Brain microvascular endothelial cell (primary cell): ENCODE results near the gene CUL2.

Experiments used
- DNase-seq: peaks from one replicate; pipeline ENCODE4 v3.0.0-alpha.2; 2020
- H3K27ac ChIP-seq: fragments of 250-450 bp; sonication (Bioruptor Pico); 2 replicates; pipeline ENCODE4 v1.5.1; 2020; ENCODE audit warnings: mild to moderate bottlenecking, moderate library complexity
- H3K27me3 ChIP-seq: fragments of 250-450 bp; sonication (Bioruptor Pico); replicated peaks from 2 replicates; pipeline ENCODE4 v1.5.1; 2020; ENCODE audit warnings: mild to moderate bottlenecking
- H3K36me3 ChIP-seq: fragments of 250-450 bp; sonication (Bioruptor Pico); replicated peaks from 2 replicates; pipeline ENCODE4 v1.5.1; 2020; ENCODE audit warnings: mild to moderate bottlenecking
- H3K4me3 ChIP-seq: 2 replicates; pipeline ENCODE4 v1.5.1; 2011; ENCODE audit warnings: low read depth, mild to moderate bottlenecking, control low read depth, low read length, moderate library complexity
- CTCF ChIP-seq: IDR thresholded peaks from 2 replicates; pipeline ENCODE4 v1.5.1; 2011; ENCODE audit warnings: low read depth, mild to moderate bottlenecking, moderate library complexity, low read length, control low read depth, inconsistent platforms; ENCODE audit errors: missing control alignments
- in situ Hi-C: cut with HindIII; loops from 2 replicates; pipeline ENCODE4 v1.10.0; 2017; ENCODE audit warnings: low sequenced_read_pairs, low pct_ligation_motif_present

The CUL2 gene

GRCh38 chr10:35027567-35027966 is 62.6 kb downstream of the CUL2 start:
- Histone ChIP-seq H3K4me3 (no peak overlapping the region), H3K27me3 (no peaks in the 10 kb centered on the region), H3K36me3 (peaks cover 19% of the 10 kb centered on the region), H3K27ac (no peak overlapping the region)
- DNase-seq = no peak
- peak; percentile 17 for TF ChIP-seq CTCF
- in situ Hi-C loops = no loop called here

- H3K27ac ChIP-seq = no peak overlapping the region
- no peaks in the 10 kb centered on the region for H3K27me3 ChIP-seq
- no peak for TF ChIP-seq CTCF
- in situ Hi-C loops = no loop called here
- DNase-seq = no peak
- H3K36me3 ChIP-seq = peaks cover 18% of the 10 kb centered on the region
- H3K4me3 ChIP-seq = no peak overlapping the region
These were observed 64.2 kb downstream of the CUL2 start for GRCh38 chr10:35025916-35026315.

GRCh38 chr10:35020481-35020880 is 69.7 kb downstream of the CUL2 start:
- Histone ChIP-seq H3K27ac (no peak overlapping the region), H3K27me3 (no peaks in the 10 kb centered on the region), H3K4me3 (no peak overlapping the region), H3K36me3 (peaks cover 12% of the 10 kb centered on the region)
- no peak for DNase-seq
- in situ Hi-C loops = no loop called here
- TF ChIP-seq CTCF = no peak

GRCh38 chr10:35019041-35020024 is 70.8 kb downstream of the CUL2 start:
- peaks cover 12% of the 10 kb centered on the region for H3K36me3 ChIP-seq
- H3K4me3 ChIP-seq = no peak overlapping the region
- no peak for TF ChIP-seq CTCF
- in situ Hi-C loops = no loop called here
- no peaks in the 10 kb centered on the region for H3K27me3 ChIP-seq
- DNase-seq = no peak
- H3K27ac ChIP-seq = no peak overlapping the region

- Histone ChIP-seq H3K4me3 (no peak overlapping the region), H3K27ac (no peak overlapping the region), H3K36me3 (peaks cover 12% of the 10 kb centered on the region), H3K27me3 (no peaks in the 10 kb centered on the region)
- DNase-seq = no peak
- TF ChIP-seq CTCF = no peak
- in situ Hi-C loops = no loop called here
These were observed 72.5 kb downstream of the CUL2 start for GRCh38 chr10:35017608-35018007.

- in situ Hi-C loops = no loop called here
- no peak for DNase-seq
- Histone ChIP-seq H3K4me3 (no peak overlapping the region), H3K27me3 (no peaks in the 10 kb centered on the region), H3K36me3 (peaks cover 11% of the 10 kb centered on the region), H3K27ac (no peak overlapping the region)
- TF ChIP-seq CTCF = no peak
These were observed 74.2 kb downstream of the CUL2 start for GRCh38 chr10:35015843-35016408.
